K562 (cell line): ENCODE data around the gene ADAT3. TPM values are rescaled to one million over a fixed set of nuclear protein-coding genes. Genes with fewer than 3 reads are reported as not detected.

Experiments
- ATAC-seq: fragments of 200-7000 bp; cut with Tn5 transposase; 3 replicates; pipeline ENCODE4 v1.9.1; 2020; ENCODE audit warnings: moderate library complexity
- BruUV-seq: library from RNA; stranded (reverse); fragments of 400-500 nt; replicated peaks from 2 replicates; lab custom pipeline; 2021; lab: Mats Ljungman, UMichigan
- CTCF ChIA-PET: fragments of 300-600 bp; formaldehyde crosslinking; extraction: SDS; loops from one replicate; lab custom pipeline; 2021; ENCODE audit warnings: low intra/inter-chr PET ratio; lab: Yijun Ruan, JAX
- POLR2A ChIA-PET: fragments of 300-600, 350-650 bp; sonication (Branson Sonifier 250); formaldehyde crosslinking; extraction: SDS; loops from one replicate; lab custom pipeline; 2021; ENCODE audit warnings: antibody characterized with exemption, inconsistent platforms; lab: Yijun Ruan, JAX
- DNase-seq, 4 experiments: peaks; one replicate each; pipeline versions ENCODE4 v3.0.0 to v3.0.0-alpha.2; 2011 to 2018; ENCODE audit warnings: low spot score in 3 of 4, mixed read lengths in 3 of 4; ENCODE audit errors: extremely low read depth in 1 of 4
- FAIRE-seq: peaks from 2 replicates; lab custom pipeline; 2011; peaks lifted over from hg19 to GRCh38; lab: Jason Lieb, UNC
- H2AFZ ChIP-seq: 2 replicates; pipeline ENCODE4 v1.6.0; 2011; ENCODE audit warnings: low read depth, low read length, control low read depth, inconsistent platforms
- H3K27ac ChIP-seq: fragments of 200-600 bp; 3 replicates; pipeline ENCODE4 v1.8.0; 2011; ENCODE audit warnings: low read depth, mild to moderate bottlenecking, control low read depth, inconsistent platforms, low read length, moderate library complexity, mixed read lengths; ENCODE audit errors: extremely low read depth
- H3K27me3 ChIP-seq, 2 experiments: fragments of 300-600 bp in 1 of 2; 2 replicates in 1 of 2; 3 replicates in 1 of 2; pipeline versions ENCODE4 v1.6.0 to v1.8.0; 2011; ENCODE audit warnings: inconsistent platforms in 2 of 2, low read length in 2 of 2, mild to moderate bottlenecking in 1 of 2, mixed read lengths in 1 of 2, moderate library complexity in 1 of 2; ENCODE audit not compliant: control insufficient read depth in 2 of 2, insufficient read depth in 2 of 2
- H3K36me3 ChIP-seq: fragments of 300-600 bp; 3 replicates; pipeline ENCODE4 v1.8.0; 2011; ENCODE audit warnings: mild to moderate bottlenecking, low read length, inconsistent platforms; ENCODE audit not compliant: control insufficient read depth, insufficient read depth
- H3K4me1 ChIP-seq, 2 experiments: fragments of 200-600 bp in 1 of 2; replicated peaks in 1 of 2; 2 replicates in 1 of 2; 3 replicates in 1 of 2; pipeline versions ENCODE4 v1.5.1 to v1.8.0; 2011; ENCODE audit warnings: inconsistent platforms in 2 of 2, low read length in 2 of 2, mild to moderate bottlenecking in 1 of 2, mixed read lengths in 1 of 2, moderate library complexity in 1 of 2; ENCODE audit not compliant: control insufficient read depth in 2 of 2, insufficient read depth in 2 of 2
- H3K4me2 ChIP-seq: 2 replicates; pipeline ENCODE4 v1.6.1; 2011; ENCODE audit warnings: low read length, control low read depth, inconsistent platforms, mixed read lengths; ENCODE audit not compliant: insufficient read depth
- H3K4me3 ChIP-seq: fragments of 200-600 bp; sonication (generic), shearing (Covaris generic); 2 replicates; pipeline ENCODE4 v1.5.1; 2016; ENCODE audit warnings: control low read depth, inconsistent platforms
- H3K79me2 ChIP-seq: fragments of 200-600 bp; 3 replicates; pipeline ENCODE4 v1.8.0; 2011; ENCODE audit warnings: low read length, inconsistent platforms; ENCODE audit not compliant: control insufficient read depth, insufficient read depth
- H3K9ac ChIP-seq, 2 experiments: 2 replicates each; pipeline versions ENCODE4 v1.6.0 to v1.6.1; 2011; ENCODE audit warnings: low read depth in 2 of 2, low read length in 2 of 2, control low read depth in 1 of 2, inconsistent platforms in 1 of 2, mild to moderate bottlenecking in 1 of 2, mixed read lengths in 1 of 2; ENCODE audit not compliant: insufficient read depth in 1 of 2
- H3K9me1 ChIP-seq: one replicate; pipeline ENCODE4 v1.6.0; 2011; ENCODE audit warnings: inconsistent platforms, mild to moderate bottlenecking, low read length, moderate library complexity; ENCODE audit not compliant: control insufficient read depth, insufficient read depth
- H3K9me3 ChIP-seq: replicated peaks from 2 replicates; pipeline ENCODE4 v1.5.1; 2011; ENCODE audit warnings: low read depth, low read length, inconsistent platforms; ENCODE audit not compliant: control insufficient read depth, insufficient read depth
- H4K20me1 ChIP-seq: replicated peaks from 2 replicates; pipeline ENCODE4 v1.6.1; 2011; ENCODE audit warnings: low read length, inconsistent platforms, mixed read lengths; ENCODE audit not compliant: control insufficient read depth, insufficient read depth
- ATF7 ChIP-seq: fragments of 450-650 bp; IDR thresholded peaks from 2 replicates; pipeline ENCODE4 v1.7.1; 2014; ENCODE audit warnings: mild to moderate bottlenecking, moderate library complexity
- BRF1 ChIP-seq: IDR thresholded peaks from 3 replicates; pipeline ENCODE4 v1.6.1; 2011; ENCODE audit warnings: borderline replicate concordance, mild to moderate bottlenecking; ENCODE audit not compliant: insufficient read length; ENCODE audit errors: extremely low read depth
- CCNT2 ChIP-seq: IDR thresholded peaks from 2 replicates; pipeline ENCODE4 v1.6.1; 2011; ENCODE audit warnings: borderline replicate concordance, low read depth, mild to moderate bottlenecking, moderate library complexity, mixed read lengths, low read length; ENCODE audit not compliant: insufficient read length; ENCODE audit errors: extremely low read depth
- E2F5 ChIP-seq: sonication (generic); formaldehyde crosslinking; IDR thresholded peaks from 2 replicates; pipeline ENCODE4 v1.8.0; 2022; ENCODE audit warnings: mild to moderate bottlenecking, missing genetic modification reagents
- ESRRA ChIP-seq: fragments of 450-650 bp; IDR thresholded peaks from 2 replicates; pipeline ENCODE4 v1.6.1; 2014; ENCODE audit warnings: low read depth, mild to moderate bottlenecking, moderate library complexity, borderline replicate concordance
- IFI16 ChIP-seq: fragments of 250-450 bp; sonication (Bioruptor Pico); IDR thresholded peaks from 2 replicates; pipeline ENCODE4 v2.1.2; 2022; ENCODE audit warnings: mild to moderate bottlenecking, inconsistent platforms
- MAZ ChIP-seq, 2 experiments: fragments of 450-650 bp in 1 of 2; sonication (generic) in 1 of 2; formaldehyde crosslinking; IDR thresholded peaks in 1 of 2; conservative IDR thresholded peaks in 1 of 2; 2 replicates each; pipeline versions ENCODE4 v1.4.0 to v1.5.0; 2020; ENCODE audit warnings: mild to moderate bottlenecking in 1 of 2, missing genetic modification reagents in 1 of 2
- MTA2 ChIP-seq: fragments of 450-650 bp; IDR thresholded peaks from 2 replicates; pipeline ENCODE4 v1.6.1; 2016; ENCODE audit warnings: low read depth
- PREB ChIP-seq: sonication (generic); formaldehyde crosslinking; IDR thresholded peaks from 2 replicates; pipeline ENCODE4 v1.8.1; 2023; ENCODE audit warnings: mild to moderate bottlenecking, missing genetic modification reagents
- SMAD3 ChIP-seq: fragments of 450-650 bp; formaldehyde crosslinking; conservative IDR thresholded peaks from 2 replicates; pipeline ENCODE4 v1.4.0; 2020; ENCODE audit warnings: mild to moderate bottlenecking
- ZZZ3 ChIP-seq: fragments of 450-650 bp; IDR thresholded peaks from 2 replicates; pipeline ENCODE4 v1.6.1; 2016; ENCODE audit warnings: antibody characterized with exemption, mild to moderate bottlenecking, moderate library complexity
- WGBS: fragments of 100-300 bp; shearing (Covaris generic); methylation state at CpG from one replicate; pipeline ENCODE4 v1.1.6; 2016; ENCODE audit warnings: low coverage, mixed read lengths; ENCODE audit not compliant: insufficient coverage; ENCODE audit errors: missing lambda C conversion rate; 5-methylcytosine and 5-hydroxymethylcytosine counted together
- in situ Hi-C: fragments of 300-500 bp; cut with MboI; formaldehyde crosslinking; loops from 4 replicates; pipeline ENCODE4 v1.15.0; 2018; ENCODE audit warnings: inconsistent platforms, mixed read lengths
- intact Hi-C: fragments of 100-400 bp; cut with micrococcal nuclease; formaldehyde crosslinking; loops from 2 replicates; pipeline ENCODE4 v1.14.2; 2022
- polyA plus RNA-seq, 8 experiments: library from polyadenylated mRNA; depleted of rRNA in 4 of 8; stranded (reverse) in 5 of 8; unstranded in 3 of 8; fragments of >200 nt; fragmentation: Nextera tagmentation in 2 of 8; fragmentation: Illumina TruSeq in 1 of 8; extraction: Ambion mirVana in 2 of 8; extraction: Trizol in 1 of 8; gene quantifications; 2 replicates each; pipeline versions ENCODE4 v1.2.1 to v1.2.3, GENCODE V29; 2011 to 2014; ENCODE audit warnings: inconsistent platforms in 1 of 8, missing spikeins in 1 of 8
- total RNA-seq, 7 experiments: library from RNA; depleted of rRNA in 6 of 7; stranded (reverse); fragments of >200 nt in 6 of 7; fragmentation: Illumina TruSeq in 2 of 7; extraction: Trizol in 2 of 7; gene quantifications; 2 replicates each; pipeline versions ENCODE4 v1.2.1 to v1.2.3, GENCODE V29; 2011 to 2021; ENCODE audit warnings: low replicate concordance in 1 of 7

ADAT3 gene
- total and polyA plus RNA-seq, 9 of the 15 experiments (the other 6 are each of a cell fraction or from before 2014, with no cell fraction given): 0.67 to 15.6 (median 7.8) TPM; not detected in 4

GRCh38 chr19:1933244-1933643 lies 28.0 kb downstream of the ADAT3 start:
- Histone ChIP-seq H3K27me3 (no peaks in the 10 kb centered on the region), H3K9ac (peak overlapping the region in 1 of 2 experiments; percentile 13; a peak in 1 of 4 replicates), H3K4me3 (no peak overlapping the region), H2AFZ (no peak overlapping the region), H3K27ac (no peak overlapping the region), H3K9me1 (no peaks in the 10 kb centered on the region), H4K20me1 (no peaks in the 10 kb centered on the region), H3K36me3 (no peaks in the 10 kb centered on the region), H3K79me2 (no peaks in the 10 kb centered on the region), H3K4me2 (no peak overlapping the region), H3K4me1 (peaks cover 13 to 41% of the 10 kb centered on the region in 2 experiments; a peak in 4 of 5 replicates), H3K9me3 (peaks cover 2% of the 10 kb centered on the region; the same call in 1 of the 2 replicates)
- intact Hi-C loops: no loop called here
- FAIRE-seq (no peak), ATAC-seq (no peak), DNase-seq (no peak)
- 8% methylated on average over 4 of the region's 7 CpGs for WGBS
- ChIA-PET POLR2A (interaction anchor here (1.6 kb wide), 1 partner anchor 17 kb away, joined by 4 read pairs; no protein-coding TSS in a partner anchor), CTCF (no interaction called here)
- TF ChIP-seq MAZ (CRISPR knock-in tag; conservative IDR thresholded peaks at IDR 0.05 in 1 of 2, IDR thresholded peaks at IDR 0.05 in 1 of 2) (no peak), PREB (no peak), IFI16 (CRISPR knock-in tag) (no peak), ATF7 (no peak), CCNT2 (no peak), ESRRA (no peak), MTA2 (no peak), E2F5 (CRISPR knock-in tag) (no peak), BRF1 (no peak), ZZZ3 (no peak), SMAD3 (no peak)
- no TSS peak for BruUV-seq
- in situ Hi-C loops: no loop called here
